Germinal center (tissue), 1 donor: Measurements from ENCODE around the gene CBX6.

ENCODE experiments used
- DNase-seq: peaks from one replicate; pipeline ENCODE4 v3.0.0; 2012; ENCODE audit warnings: mixed read lengths, low spot score

CBX6 gene

DNA sequence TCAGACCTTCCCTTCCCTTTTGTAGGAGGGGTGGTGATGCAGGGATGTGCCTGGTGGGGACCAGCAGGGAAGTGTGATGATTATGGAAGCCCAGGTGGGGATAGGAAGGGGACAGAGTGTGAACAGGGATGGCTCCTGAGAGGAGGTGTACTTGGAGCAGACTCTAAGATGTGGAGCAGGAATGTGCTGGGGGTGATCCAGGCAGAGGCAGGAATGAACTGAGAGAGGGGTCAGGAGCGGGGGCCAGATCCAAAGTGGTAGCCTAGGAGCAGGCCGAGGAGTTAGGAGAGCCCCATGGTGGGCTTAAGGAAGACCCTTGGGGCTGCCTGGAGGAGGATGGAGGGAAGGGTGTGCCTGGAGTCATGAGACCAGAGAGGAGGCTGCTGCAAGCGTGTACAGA is 31.9 kb downstream of the CBX6 start:
- no peak for DNase-seq

DNA sequence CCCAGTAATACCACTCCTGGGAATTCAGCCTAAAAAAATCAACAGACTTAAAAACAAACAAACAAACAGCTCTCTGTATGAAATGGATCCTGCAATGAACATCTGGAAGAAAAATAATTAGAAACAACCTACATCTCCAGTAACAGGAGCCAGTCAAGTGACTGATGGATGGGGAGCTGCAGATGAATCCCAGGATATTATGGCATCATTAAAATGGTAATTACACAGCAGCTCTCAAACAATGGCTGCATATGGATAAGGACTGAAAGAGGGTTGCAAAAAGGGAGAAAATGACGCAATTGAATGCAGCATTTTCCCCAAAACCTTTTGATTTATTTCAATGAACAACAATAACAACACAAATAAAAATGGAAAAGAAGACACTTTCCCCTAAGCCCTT is 32.3 kb downstream of the CBX6 start:
- DNase-seq: no peak

DNA sequence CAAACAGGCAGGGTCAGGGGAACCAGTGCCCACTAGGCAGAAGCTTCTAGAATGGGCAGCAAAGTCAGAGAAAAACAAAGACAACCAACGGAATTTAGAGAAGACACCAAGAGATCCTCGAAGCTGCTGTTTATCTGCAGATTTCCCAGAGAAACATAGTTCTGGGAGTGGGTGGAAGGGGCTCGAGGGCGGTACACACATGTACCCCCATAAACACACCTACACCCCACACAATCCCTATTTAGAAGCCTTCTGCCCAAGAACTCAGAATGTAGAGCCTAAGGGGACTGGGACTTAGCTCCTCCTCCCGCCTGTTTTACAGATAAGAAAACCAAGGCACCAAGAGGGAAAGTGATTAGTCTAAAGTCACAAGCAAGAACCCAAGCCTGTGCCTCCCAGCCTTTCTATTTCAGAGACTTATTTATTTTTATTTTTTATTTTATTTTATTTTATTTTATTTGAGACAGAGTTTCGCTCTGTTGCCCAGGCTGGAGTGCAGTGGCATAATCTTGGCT is 34.5 kb downstream of the CBX6 start:
- no peak for DNase-seq

DNA sequence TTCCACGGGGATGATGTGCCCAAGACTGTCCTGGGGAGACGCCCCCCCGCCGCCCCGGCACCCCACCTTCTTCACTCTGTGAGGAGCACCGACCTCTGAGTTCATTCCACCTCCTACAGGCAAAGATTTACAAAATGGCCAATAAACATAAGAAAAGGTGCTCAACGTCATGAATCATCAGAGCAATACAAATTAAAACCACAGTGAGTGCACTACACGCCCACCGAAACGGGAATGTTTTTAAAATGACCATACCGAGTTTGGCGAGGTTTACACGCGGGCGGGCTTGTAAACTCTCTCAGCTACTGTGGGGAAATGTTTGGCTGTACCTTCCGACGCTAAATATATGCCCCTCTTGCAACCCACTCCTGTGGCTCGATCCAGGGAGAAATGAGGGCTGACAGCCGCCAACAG is 36.1 kb downstream of the CBX6 start:
- no peak for DNase-seq

DNA sequence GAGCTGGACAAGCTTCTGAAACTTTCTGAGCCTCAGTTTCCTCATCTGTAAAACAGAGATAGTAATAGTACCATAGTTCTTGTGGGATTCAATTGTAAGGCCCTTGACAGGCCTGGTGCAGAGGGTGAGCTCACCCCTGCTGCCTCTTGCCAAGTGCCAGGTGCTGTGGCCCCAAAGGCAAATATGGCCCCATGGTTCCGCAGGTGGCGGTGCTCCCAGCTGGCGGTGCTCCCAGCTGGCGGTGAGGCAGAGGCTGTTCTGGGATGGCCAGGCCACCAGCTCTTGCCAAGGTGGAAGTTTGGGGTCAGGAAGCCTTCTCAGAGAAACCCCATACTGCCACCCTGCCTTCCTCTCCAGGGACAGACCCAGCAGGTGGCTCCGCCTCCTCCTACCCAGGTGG is 37.0 kb downstream of the CBX6 start:
- DNase-seq: no peak

DNA sequence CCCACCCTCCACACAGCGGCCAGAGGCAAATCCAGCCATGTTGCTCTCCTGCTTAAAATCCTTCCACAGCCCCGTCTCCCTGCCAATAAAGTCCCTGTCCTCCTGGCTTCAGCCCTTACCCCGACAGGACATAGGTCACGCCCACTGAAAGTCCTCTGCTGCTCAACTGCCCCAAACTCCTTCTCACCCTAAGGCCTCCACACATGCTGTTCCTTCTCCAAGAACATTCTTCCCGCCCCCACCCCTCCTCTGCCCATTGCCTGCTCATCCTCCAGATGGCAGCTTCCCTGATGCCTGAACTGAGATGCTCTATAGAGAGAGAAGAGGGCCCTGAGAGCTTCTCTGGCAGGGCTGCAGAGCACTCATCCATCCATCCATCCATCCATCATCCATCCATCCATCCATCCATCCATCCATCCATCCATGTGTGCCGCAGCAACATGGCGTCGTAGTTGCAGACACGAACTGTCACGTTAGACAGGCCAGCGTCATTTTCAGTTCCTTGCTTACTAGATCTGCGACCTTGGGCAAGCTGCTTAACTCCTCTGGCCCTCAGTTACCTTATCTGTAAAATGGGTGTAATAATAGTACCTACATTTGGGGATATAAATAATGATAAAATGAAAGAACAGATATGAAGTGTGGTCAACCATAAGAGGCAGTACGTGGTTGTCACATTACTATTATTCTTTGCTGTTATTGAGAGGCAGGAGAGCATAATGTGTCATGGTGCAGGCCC is 37.6 kb downstream of the CBX6 start:
- no peak for DNase-seq

DNA sequence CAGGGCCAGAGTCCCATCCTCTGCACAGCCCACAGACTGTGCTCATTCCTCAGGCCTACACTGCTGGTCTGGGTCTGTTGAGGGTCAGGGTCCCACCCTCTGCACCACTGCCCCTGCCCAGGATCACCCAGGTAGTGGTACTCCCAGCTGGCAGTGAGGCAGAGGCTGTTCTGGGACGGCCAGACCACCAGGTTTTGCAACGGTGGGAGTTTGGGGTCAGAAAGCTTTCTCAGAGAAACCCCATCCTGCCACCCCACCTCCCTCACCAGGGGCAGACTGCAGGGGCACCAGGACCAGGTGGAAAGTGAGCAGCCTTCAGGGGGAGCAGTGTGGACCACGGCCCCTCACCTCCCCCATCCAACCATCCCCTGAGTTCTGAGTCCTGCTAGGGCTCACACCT is 39.0 kb downstream of the CBX6 start:
- no peak for DNase-seq

DNA sequence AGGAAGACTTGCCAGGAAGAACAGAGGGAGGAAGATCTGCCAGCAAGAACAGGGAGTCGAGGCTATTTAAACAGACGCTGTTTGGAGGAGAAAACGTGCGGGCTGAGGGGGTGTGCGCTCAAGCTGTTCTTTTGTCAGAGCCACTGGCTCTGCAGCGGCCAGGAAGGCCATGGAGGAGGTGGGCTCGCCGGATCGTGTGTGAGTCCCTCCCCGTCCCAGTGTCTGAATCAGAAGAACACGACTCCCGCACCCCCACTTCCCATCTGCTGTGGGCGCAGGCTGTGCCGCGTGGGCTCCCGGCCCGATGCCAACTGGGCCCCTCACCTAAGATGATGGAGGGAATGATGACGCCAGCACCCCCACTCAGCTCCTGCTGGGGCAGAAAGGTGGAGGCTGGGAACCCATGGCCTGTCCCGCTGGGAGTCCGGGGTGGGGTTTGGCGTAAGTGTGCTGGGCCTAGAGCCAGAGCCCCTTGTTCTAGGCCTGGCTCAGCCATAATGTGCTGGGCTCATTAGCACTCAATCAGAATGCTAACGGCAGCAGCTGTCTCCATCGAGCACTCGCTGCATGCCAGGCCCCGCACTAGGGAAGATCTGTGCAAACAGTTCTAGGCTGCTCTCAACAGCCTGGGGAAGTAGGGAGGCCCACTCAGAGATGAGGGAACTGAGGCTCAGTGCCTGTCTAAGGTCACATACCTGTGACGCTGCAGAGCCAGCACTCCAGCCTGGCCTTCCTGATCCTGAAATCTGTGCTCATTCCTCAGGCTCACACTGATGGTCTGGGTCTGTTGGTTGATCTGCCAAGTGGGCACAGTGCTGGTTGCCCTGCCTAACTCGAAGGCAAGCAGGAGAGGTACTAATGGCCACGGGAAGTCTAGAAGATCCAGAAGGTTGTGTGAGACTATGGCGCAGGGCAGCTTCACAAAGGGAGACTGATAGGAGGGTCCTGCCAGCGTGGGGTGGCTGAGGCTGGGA is 39.7 kb downstream of the CBX6 start:
- no peak for DNase-seq

DNA sequence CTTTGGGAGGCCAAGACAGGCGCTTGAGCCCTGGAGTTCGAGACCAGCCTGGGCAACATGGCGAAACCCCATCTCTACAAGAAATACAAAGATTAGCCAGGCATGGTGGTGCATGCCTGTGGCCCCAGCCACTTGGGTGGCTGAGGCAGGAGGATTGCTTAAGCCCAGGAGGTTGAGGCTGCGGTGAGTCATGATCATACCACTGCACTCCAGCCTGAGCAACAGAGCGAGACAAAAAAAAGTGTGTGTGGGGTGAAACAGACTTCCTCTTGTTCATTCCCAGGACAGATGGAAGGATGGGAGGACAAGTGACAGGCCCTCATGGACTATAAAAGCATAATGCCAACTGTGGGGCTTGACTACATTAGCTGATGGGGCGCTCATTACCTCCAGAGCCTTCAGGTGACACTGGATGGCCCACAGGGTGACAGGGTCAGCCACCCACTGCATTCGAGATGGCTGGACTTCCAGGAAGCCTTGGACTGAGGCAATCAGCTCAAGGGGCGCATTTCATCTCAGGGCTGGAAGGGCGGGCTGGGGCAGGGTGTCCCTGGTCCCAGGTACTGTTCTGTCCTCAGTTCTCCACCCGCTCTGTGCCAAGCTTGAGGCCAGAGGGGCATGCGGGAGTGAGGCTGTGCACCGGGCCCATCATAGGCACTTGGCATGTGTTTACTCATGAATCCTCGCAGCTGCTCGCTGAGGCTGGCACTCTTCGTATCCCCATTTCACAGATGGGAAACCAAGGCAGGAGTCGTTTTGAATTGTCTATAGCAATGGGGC is 40.7 kb downstream of the CBX6 start:
- no peak for DNase-seq

DNA sequence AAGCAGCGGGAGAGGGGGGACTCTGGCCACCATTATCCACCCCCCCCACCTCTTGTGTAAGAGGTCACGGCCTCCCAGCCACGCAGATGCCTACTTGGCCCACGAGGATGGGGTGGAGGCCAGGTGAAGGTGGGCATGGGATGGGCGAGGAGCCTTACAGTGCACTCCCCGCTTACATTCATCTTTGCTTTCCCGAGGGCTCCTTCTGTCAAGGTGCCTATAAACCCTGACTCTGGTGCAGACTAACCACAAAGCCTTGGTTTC is 41.2 kb downstream of the CBX6 start:
- no peak for DNase-seq

DNA sequence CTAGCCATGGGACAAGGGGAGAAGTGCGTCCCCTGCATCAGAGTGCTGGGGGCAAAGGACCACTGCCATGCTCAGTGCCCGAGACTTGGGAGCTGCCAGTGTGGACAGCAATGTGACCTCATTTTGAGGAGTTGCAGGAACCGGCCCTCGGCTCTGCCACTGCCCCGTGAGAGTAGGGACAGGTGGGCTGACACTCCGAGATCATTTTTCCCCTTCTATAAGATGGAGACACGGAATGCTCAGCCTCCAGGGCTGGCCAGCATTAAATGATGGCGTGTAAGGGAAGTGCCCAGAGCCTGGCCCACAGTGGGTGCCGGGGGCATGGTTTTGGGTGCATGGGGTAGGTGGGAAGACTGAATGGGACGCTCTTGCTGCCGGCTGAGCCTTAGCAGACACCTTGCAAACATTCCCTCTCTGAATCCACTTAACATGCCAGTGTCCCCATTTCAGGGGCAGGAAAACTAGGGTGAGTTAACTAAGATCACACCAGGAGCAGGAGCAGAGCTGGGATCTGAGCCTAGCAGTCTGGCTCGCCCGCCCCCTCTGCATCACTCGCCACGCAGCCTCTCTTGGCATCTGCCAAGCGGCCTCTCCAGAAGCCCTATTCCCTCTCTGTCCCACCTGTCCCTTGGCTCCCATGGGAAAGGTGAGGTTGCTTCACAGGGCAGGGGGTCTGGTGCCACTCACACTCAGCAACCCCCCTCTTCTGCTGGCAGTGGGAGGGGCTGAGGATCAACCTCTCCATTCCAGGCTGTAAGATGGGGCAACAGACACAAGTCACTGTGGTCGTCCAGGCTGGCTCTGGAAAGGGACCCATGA is 41.8 kb downstream of the CBX6 start:
- no peak for DNase-seq

DNA sequence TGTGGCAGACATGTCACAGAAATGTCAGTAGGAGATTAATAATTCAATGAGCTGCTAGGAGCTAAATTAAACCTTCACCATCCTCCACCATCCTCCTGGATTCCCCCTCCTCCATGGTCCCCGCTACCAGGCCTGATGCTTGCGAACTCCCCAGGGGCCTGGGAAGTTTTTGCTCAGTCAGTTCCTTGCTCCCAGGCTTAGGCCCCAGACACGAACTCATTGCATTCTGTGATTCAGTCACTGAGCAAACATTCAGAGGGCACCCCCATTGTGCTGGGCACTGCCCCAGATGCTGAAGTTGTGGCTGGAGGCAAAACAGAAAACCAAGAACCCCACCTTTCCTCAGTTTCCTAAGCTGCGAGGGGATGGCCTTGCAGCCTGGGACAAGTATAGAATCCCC is 42.5 kb downstream of the CBX6 start:
- no peak for DNase-seq

DNA sequence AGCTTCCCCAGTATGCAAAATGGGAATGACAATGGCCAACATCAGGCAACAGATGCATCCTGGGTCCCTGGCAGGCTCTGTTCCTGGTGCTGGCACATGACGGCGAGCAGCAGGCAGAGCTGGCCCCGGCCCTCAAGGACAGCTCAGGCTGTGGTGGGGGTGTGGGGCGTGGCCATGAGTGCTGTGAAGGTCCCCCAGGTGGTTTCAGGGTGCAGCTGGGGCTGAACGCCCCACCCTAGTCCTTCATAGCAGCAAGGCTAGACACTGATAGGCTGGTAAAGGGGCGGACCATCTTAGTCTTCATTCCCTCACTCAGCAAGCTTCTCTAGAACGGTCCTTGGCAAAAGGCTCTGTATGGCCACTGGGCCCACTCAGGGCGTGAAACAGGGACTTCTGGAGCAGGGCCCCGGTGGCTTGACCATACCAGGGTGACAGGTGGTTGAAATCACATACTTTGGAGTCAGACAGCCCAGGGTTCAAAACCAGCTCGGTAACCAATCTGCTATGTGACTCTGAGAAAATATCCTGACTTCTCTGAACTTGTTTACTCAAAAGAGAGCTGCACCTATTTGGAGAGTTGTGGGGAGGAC is 43.3 kb downstream of the CBX6 start:
- no peak for DNase-seq

DNA sequence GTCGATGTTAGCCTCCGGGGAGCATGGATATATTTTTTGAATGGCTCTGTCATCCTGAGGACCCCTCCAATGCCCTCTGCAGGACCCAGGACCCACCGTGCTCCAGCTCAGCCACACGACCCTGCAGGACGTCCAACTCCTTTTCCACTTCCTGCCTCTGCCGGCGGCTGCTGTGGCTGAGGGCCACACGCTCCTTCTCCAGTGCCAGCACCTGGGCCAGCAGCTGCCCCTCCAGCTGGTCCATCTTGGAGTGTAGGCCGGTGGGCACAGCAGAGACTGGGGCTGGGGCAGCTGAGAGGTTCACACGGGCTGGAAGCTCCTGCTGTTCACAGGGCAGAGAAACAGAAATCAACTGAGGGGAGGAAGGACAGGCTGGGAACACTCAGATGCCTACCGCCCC is 43.8 kb downstream of the CBX6 start:
- DNase-seq: no peak

DNA sequence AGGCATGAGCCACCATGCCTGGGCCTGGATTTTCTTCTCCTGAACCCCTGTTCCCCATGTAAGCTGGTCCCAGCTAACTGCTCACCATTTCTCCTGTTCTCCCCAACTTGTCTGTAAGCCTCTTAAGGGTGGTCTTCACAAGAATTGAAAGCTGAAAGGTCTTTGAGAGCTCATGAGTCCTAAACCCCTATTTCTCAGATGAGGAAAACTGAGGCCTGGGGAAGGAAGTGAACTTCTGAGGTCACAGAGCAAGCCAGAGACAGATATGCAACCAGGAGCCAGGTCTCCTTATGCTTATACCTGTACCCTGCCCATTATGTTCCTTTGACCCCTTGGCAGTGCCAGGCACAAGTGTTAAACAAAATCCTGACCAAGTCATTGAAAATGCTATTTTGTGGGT is 44.5 kb downstream of the CBX6 start:
- no peak for DNase-seq

DNA sequence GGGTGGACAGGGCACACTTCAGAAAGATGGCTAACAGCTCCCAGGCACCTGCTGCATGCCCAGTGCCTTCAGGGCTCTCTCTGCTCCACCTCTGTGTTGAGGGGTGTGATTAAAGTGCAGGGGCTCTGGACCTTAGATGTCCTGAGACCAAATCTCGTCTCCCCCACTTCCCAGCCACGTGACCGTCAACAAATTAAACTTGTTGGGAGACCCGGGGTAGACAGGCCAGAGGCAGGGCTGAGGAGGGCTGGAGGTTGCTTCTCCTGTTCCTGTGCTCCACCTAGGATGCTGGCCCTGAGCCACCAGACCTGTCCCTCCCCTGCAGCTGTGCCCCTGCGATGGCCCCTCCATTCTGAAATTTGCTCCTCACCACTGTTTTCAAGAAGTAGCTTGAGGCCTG is 45.2 kb downstream of the CBX6 start:
- DNase-seq: no peak

DNA sequence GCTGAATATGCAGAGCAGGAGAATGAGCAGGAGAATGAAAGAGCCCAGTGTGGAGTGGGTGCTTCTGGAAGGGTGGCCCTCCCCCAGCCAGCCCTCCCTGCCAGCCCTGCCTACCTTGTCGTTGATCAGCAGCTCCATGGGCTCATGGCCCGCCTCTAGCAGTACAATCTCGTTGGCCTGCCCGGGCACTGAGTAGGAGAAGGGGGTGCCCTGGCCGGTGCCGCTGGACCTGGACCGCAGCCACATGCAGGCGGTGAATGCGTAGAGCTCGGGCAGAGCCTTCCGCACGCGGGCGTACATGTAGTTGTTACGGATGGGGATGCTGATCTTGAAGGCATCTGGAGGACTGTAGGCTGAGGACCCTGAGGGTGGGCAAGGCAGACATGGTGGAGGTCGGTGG is 45.6 kb downstream of the CBX6 start:
- DNase-seq: no peak

DNA sequence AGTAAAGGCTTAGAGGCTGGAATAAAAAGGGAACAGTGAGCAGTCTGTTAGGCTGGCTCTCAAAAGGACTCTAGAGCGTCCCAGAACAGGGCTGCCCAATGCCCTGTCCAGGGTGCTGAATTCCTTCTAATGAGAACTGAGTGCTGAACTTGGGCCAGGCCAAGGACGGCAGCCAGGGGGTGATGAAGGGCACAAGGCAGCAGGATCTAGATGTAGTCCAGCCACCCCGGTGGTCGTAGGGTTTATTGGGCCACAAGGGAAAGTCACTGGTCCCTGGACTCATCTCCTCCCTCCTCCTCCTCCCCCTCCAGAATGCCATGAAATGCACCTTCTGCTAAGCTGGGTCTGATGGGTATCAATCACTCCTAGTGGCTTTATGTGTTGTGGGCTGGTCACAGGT is 47.4 kb downstream of the CBX6 start:
- peak; percentile 55 for DNase-seq

DNA sequence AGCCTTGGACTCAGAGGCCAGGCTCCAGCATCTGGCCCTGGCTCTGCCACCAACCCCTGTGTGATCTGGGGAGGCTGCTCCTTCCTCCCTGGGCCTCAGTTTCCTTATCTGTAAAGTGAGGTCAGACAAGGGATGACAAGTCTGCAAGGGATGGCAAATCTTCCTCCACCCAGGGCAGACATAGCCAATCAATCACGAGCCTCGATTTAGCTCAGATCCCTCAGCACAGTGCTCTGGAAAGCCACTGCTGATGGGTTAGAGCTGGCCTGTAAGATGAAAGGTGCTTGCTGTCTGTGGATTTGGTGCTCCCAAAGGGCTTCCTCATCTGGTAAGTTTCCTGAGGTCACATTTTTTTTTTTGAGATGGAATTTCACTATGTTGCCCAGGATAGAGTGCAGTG is 48.4 kb downstream of the CBX6 start:
- no peak for DNase-seq

DNA sequence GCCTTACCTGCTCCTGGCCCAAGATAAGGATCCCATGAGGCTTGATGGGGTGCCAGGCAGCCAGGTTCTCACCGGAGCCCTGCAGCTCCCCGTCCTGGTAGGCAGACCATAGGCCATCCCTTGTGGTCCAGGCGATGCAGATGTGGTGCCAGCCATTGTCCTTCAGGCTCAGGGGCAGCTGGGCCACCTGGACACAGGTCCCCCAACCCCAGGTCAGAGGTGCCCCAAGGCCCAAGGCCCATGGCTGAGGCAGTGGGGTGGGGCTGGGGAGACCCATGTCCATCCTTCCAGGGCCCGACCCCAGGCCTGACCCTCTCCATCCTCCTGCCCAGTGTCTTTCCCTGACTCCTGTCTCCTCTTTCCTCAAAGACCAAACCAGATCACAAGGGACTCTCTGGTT is 48.9 kb downstream of the CBX6 start:
- DNase-seq: no peak

DNA sequence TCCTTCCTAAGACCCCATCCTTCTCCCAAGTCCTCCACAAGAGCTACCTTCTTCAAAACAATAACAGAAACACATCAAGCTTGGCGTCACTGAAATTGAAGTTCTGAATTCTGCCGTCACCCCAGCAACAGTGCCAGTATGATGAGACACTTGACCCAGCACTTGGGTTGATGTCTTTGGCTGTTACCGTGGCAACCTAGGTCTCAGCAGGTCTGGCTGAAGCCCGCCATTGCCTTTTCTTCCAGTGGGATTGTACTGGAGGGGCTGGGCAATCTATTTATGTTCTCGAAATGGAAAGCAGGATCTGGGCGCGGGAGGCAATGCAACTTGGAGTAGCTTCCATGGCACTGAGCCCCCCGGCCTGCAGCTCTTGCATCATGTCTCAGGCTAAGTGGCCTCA is 52.0 kb downstream of the CBX6 start:
- no peak for DNase-seq
